ENCODE data around the gene SFXN3. TPM values are rescaled to one million over a fixed set of nuclear protein-coding genes. Genes with fewer than 3 reads are reported as not detected.

The SFXN3 gene
- total and polyA plus RNA-seq, 8 donors: 9.9 to 60.4 (median 20.6) TPM

GRCh38 chr10:100998991-100999741 lies 31.9 kb upstream of the SFXN3 start:
- 0 to 1% (median 0%) methylated on average over 54 to 83 of the region's 83 CpGs for WGBS, 5 donors
- H3K27me3 ChIP-seq: no peaks in the 10 kb centered on the region
- H3K36me3 ChIP-seq: peaks cover 11 to 19% (median 18%) of the 10 kb centered on the region in 4 donors
- peak overlapping the region; percentile 68 to 89 (median 88) for H3K4me3 ChIP-seq
- peak; percentile 82 to 95 for DNase-seq
- intact Hi-C loops (cut with DNase I; ENCODE audit: low total_unique reads): no loop called here
- no peaks in the 10 kb centered on the region for H3K9me3 ChIP-seq
- H3K4me1 ChIP-seq: peaks cover 45 to 74% (median 60%) of the 10 kb centered on the region in 4 donors
- TF ChIP-seq CTCF (IDR thresholded peaks at IDR 0.05): peak in 6 of 7 experiments; percentile 24 to 99 (median 94)
- no peak for TF ChIP-seq EP300 (IDR thresholded peaks at IDR 0.05)
- no peak for TF ChIP-seq POLR2A (IDR thresholded peaks at IDR 0.05)
- TF ChIP-seq POLR2AphosphoS5 (IDR thresholded peaks at IDR 0.05): peak; percentile 68 to 87 (median 86)
- H3K27ac ChIP-seq: peak overlapping the region; percentile 97 to 100 (median 100)

GRCh38 chr10:100999742-101000126 lies 31.3 kb upstream of the SFXN3 start, which contains the start of gene LZTS2:
Gene LZTS2 (plus strand): TSS chr10:100999808. CDS start chr10:101002539, 2,731 bp downstream.
- TF ChIP-seq POLR2A (IDR thresholded peaks at IDR 0.05) (no peak), EP300 (IDR thresholded peaks at IDR 0.05) (no peak), CTCF (IDR thresholded peaks at IDR 0.05) (no peak), POLR2AphosphoS5 (IDR thresholded peaks at IDR 0.05) (no peak)
- Histone ChIP-seq H3K9me3 (no peaks in the 10 kb centered on the region), H3K4me1 (peaks cover 45 to 79% (median 62%) of the 10 kb centered on the region in 4 donors), H3K27ac (peak within 1 kb of the TSS; percentile 97 to 100 (median 100)), H3K36me3 (peaks cover 13 to 25% (median 24%) of the 10 kb centered on the region in 4 donors), H3K4me3 (peak within 1 kb of the TSS; percentile 68 to 89 (median 88)), H3K27me3 (no peaks in the 10 kb centered on the region)
- intact Hi-C loops (cut with DNase I; ENCODE audit: low total_unique reads): no loop called here
- WGBS, 5 donors: 2 to 7% (median 3%) methylated on average over 6 to 44 of the region's 44 CpGs
- no peak for DNase-seq

GRCh38 chr10:101000127-101000914 lies 30.7 kb upstream of the SFXN3 start:
- DNase-seq: peak; percentile 49 to 72
- WGBS, 5 donors: 5 to 14% (median 10%) methylated on average over 18 to 19 of the region's 19 CpGs
- Histone ChIP-seq H3K9me3 (no peaks in the 10 kb centered on the region), H3K27me3 (no peaks in the 10 kb centered on the region), H3K4me1 (peaks cover 45 to 81% (median 62%) of the 10 kb centered on the region in 4 donors), H3K27ac (peak overlapping the region; percentile 97 to 100 (median 100)), H3K4me3 (peak overlapping the region; percentile 68 to 89 (median 88)), H3K36me3 (peaks cover 14 to 30% (median 30%) of the 10 kb centered on the region in 4 donors)
- TF ChIP-seq CTCF (IDR thresholded peaks at IDR 0.05): no peak
- TF ChIP-seq POLR2AphosphoS5 (IDR thresholded peaks at IDR 0.05): no peak
- intact Hi-C loops (cut with DNase I; ENCODE audit: low total_unique reads): no loop called here

GRCh38 chr10:101000915-101001658 lies 29.9 kb upstream of the SFXN3 start:
- H3K36me3 ChIP-seq: peaks cover 21 to 38% (median 37%) of the 10 kb centered on the region in 4 donors
- intact Hi-C loops (cut with DNase I; ENCODE audit: low total_unique reads): no loop called here
- peak overlapping the region; percentile 97 to 100 (median 100) for H3K27ac ChIP-seq
- peak overlapping the region; percentile 68 to 89 (median 88) for H3K4me3 ChIP-seq
- TF ChIP-seq POLR2AphosphoS5 (IDR thresholded peaks at IDR 0.05) (peak; percentile 92 to 97 (median 95)), POLR2A (IDR thresholded peaks at IDR 0.05) (no peak), EP300 (IDR thresholded peaks at IDR 0.05) (peak; percentile 32), CTCF (IDR thresholded peaks at IDR 0.05) (no peak)
- H3K4me1 ChIP-seq: peaks cover 44 to 78% (median 62%) of the 10 kb centered on the region in 4 donors
- WGBS, 5 donors: 18 to 36% (median 27%) methylated on average over 12 of the region's 12 CpGs
- no peaks in the 10 kb centered on the region for H3K27me3 ChIP-seq
- H3K9me3 ChIP-seq: no peaks in the 10 kb centered on the region
- peak; percentile 71 to 93 for DNase-seq
